GM21528 (cell line): Measurements from ENCODE around the gene TSN.
"Not testable (repeated sequence)": the region's sequence is repeated elsewhere in the genome, so short reads cannot be mapped to it uniquely, and the experiment has no call there.

Experiments used
- ATAC-seq: cut with Tn5 transposase; IDR thresholded peaks from one replicate; pipeline ENCODE4 v1.9.1; 2021; ENCODE audit warnings: mild to moderate bottlenecking, moderate library complexity; ENCODE audit not compliant: unreplicated experiment, low FRiP score

TSN gene

DNA sequence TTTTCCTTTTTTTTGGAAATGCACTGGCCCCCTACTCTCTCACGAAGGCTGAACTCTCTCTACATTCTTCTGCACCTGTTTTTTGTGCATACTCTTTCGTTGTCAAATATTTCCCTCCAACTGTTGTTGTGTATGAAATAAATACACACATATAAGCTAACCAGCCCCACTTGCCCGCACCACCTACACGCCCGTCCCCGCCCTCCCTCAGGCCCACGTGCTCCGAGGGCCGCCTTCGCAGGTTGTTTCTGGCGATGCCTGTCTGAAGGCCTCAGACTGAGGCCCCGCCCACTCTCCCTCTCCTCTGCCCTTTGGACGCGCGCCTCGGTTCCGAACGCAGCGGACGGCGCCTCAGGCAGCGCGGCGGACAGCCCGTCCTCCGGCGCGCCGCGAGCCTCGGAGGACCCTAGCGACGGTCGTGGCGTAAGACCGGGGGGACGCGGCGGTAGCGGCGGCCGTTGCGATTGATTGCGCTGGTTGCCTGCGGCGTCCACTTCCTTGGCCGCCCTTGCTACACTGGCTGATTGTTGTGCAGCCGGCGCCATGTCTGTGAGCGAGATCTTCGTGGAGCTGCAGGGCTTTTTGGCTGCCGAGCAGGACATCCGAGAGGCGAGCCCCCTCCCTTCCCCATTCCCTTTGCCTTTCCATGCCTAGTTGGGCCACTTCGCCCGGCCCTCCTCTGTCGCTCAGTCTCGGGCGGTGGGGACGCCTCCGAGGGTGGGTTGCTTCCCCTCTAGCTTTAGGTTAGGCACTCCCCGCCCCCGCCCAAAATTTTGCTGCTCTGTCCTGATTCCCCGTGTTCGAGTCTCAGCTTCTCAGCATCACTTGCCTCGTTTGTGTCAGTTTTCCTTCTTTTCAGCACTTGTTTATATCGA lies at the start of gene TSN:
TSN (plus strand) TSS at position 415 of the 875 bp plus-strand sequence; CDS start at position 544, 129 bp downstream.
- peak; percentile 99 for ATAC-seq

DNA sequence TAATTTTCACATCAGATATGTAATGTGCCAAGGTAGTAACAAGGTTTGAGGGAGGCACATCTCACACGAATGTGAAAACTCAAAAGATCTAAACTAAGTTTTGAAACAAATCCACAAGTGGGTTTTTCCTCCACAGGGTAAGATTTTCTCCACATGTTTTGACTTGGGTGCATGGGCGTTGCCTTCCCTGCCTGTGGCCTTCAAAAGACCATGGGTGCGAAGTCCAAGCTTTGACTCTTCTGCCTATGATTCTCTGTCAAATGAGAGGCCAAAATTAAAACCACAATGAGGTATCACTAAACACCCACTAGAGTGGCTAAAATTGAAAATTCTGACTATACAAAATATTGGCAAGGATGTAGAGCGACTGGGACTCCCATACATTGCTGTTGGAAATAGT lies 49.5 kb upstream of the TSN start:
- ATAC-seq, result no peak

DNA sequence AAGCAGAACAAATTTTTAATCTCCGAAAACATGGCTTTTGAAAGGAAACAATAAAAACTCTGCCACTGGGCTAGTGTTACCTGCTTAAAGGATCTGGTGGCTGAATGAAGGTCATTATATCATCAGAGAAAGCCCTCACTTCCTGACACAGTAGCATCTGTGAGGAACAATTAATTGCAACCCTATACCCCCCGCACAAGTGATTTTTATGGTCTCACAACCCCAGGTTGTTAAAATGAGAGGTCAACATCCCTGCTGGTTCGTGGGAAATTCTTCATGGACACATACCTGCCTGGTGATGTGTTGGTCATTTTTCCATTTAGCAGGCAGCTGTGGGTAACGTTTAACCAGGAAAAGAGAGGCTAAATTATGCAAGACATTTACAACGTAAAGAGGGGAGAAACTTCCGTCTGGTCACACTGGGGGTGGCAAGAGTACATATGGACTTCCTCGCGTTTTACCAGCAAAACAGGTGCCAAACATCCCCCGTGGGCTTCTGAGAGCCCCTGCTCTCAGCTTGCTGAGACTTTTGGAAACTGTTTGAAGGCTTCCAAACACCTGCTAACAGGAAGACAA lies 48.0 kb upstream of the TSN start:
- ATAC-seq, result no peak

DNA sequence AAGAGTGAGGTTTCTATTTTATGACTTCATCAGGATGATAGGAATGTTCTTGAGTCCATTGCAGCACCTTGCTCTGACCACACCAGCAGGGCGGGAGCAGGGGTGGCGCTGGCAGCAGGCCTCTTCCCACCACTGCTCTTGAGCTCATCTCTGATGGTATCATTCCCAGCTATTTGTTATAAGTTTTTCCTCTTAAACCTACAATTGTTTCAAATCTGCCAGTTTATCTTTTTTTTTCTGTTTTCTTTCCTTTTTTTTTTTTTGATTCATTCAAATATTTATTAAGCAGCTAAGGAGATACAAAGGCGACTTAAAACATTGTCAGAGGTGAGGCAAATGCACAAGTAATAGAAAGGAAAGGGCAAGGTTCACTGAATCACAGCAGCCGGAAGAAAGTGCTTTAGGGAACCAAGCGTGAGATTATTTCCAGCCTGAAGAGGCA lies 47.5 kb upstream of the TSN start:
- no peak for ATAC-seq

DNA sequence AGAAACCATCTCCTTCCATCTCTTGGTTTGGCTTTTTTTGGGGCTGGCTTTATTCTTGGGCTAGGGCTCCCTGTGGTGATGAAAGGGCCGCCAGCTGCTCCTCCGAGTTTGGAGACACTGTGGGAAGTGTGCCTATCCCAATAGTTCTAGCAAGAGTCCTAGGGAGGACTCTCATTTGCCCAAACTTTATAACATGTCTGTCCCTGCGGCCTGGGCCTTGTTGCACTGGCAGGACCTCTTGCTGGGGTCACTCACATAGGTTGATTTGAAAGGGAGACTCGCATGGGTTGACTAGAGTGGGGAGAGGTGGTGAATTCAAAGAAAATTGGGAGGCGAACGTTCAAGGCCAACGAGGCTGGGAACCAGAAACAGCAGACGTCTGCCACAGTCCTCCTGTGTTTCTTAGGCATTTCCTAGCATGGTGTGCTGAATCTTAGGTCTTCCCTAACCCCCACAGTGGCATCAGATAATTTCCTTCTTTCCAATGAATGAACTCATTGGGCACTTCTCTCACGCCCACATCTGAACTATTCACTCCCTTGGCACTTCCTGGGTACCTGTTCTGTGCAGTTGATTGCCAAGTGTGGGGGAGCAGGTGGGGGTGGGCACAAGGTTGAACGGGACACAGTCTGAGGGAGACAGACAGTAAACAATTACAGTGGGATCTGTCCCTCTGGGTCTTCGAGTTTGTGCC lies 45.5 kb upstream of the TSN start:
- no peak for ATAC-seq

DNA sequence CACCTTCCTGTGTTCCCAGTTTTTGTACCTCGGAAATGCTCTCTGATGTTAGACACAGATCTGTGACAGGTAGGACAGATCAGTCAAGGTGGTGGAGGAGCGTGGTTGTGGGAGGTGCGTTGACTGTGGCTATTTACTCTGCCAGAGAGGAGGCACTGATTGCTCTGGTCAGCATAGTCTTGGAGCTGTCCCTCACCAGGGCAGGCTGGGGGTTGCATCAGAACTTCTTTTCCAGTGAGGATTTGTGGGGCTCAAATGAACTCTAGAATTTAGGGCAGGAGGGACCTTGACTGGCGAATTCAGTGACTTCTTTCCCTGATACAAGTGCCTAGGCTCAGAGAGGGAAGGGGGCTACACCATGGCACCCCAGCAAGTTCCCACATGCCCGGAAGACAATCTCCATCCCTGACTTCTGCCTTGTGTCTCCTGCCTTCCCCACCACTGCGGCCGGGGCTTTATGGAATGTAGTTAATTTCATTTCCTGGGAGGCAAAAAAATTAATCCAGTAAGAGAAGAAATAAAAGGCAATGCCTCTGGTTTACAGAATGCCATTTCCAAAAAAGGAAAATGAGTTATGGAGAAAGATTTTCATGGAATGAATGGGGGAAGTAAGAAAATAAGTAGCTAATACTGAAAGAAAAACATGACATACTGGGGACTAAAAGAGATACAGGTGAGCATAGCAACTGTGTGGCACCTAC lies 44.8 kb upstream of the TSN start:
- no peak for ATAC-seq

DNA sequence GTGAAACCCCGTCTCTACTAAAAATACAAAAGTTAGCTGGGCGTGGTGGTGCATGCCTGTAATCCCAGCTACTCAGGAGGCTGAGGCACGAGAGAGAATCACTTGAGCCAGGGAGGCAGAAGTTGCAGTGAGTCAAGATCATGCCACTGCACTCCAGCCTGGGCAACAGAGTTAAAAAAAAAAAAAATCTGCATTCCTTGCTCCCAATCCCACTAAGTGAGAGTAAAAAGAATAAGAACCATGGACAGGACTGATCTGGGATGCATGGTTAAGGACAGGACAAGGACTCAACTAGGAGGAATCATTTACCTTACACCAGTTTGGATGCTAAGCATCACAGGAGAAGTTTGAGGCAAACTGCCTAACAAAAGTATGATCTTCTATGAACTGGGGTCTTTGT lies 44.0 kb upstream of the TSN start:
- ATAC-seq, result not testable (repeated sequence)

DNA sequence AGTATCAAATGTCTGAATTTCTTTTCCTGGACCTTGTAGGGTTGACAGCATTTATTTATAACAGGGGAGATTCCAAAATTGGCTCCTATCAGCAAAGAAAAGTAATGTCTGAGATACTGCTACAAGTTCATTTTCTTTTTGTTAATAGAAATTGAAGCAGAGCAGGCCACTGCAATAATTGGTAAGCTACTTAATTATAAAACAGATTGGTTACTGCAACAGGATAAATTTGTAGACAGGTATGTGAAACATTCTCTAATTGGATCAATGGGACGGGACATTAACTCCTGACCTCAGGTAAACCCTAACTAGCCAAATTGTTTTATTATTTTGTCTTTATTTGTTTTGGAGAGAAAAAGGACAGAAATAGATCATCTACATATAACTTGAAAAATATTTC lies 39.3 kb upstream of the TSN start:
- ATAC-seq, result no peak

DNA sequence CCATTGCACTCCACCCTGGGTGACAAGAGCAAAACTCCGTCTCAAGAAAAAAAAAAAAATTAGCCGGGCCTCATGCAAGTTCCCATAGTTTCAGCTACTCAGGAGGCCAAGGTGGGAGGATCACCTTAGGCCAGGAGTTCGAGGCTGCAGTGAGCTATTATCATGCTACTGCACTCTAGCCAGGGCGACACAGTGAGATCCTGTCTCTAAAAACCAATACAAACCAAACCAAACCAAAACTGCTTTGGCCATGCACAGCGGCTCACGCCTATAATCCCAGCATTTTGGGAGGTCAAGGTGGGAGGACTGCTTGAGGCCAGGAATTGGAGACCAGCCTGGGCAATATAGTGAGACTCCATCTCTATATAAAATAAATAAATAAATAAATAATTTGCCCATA lies 37.9 kb upstream of the TSN start:
- ATAC-seq, result no peak

DNA sequence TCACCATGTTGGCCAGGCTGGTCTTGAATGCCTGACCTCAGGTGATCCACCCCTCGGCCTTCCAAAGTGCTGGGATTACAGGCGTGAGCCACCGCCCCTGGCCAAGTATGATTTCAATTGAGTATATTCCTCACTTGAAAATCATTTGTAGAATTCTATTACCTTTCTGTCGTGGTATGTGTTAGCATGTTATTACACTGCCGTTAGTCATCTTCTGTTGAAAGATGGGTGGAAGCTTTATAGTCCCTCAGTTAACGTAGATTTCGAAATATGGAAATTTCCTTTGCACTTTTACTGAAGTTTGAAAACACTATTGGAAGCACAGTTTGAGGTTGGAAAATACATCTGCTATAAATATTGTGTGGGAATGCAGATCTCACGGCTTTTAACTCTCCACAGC lies 33.5 kb upstream of the TSN start:
- ATAC-seq, result no peak

DNA sequence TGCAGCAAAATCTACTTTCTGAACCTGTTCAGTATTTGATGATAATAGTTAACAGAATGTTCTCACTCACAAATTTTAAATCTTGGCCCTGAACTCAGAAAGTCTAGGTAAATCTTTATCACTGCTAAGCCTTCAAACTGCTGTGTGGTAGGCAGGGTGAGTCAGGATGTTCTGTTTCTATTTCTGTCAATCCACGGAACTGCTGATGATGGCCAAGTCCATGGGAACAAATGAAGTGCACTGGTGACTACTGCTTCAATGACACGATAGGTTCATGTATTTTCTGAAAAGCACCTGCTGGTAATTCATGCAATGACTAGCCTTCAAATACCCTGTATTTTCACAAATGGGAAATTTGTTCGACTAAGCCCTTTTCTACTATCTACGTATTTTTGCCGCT lies 33.0 kb upstream of the TSN start:
- no peak for ATAC-seq

DNA sequence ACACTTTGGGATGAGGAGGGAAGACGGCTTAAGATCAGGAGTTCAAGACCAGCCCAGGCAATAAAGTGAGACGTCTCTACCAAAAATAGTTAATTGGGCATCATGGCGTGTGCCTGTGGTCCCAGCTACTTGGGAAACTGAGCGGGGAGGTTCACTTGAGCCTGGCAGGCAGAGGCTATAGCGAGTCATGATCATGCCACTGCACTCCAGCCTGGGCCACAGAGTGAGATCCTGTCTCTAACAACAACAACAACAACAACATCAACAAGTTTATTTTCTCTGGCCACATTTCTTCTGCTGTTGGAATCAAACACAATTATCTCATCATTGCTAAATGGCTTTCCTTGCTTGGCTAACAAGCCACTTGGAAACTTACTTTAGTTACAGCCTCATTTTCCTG lies 32.1 kb upstream of the TSN start:
- no peak for ATAC-seq

DNA sequence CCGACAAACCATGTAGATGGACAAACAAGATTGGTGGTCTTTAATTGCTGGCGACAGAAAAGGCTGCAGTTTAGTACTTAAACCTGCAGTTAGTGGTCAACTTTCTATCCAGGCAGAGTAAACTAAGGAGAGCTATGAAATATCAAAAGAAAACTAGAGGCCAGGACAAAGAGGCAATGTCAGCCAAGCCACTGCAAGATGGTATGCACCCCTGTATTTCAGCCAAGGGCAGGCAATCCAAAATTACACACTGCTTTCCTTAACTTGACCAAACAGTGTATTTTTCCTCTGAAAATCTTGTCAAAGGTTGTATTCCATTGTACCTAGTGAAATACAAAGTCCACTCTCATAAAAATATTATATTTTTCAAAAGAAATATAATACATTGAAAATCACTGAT lies 28.1 kb upstream of the TSN start:
- no peak for ATAC-seq

DNA sequence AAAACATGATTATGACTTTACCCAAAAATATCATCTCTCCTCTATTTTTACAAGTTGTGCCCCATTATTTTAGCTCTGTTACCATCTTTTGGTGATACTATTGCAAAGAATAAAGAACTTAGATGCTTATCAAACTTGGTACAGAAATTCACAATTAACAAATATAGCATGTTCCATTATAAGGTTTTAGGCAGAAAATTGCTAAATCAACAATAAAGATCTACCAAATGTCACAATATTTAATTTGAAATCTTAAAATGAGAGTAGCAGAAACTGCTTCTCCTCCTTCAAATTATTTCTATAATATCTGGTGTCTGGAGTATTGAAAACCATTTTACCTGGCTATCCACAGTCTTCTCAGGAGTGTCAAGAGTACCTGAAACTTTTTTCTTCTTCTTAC lies 27.5 kb upstream of the TSN start:
- no peak for ATAC-seq

DNA sequence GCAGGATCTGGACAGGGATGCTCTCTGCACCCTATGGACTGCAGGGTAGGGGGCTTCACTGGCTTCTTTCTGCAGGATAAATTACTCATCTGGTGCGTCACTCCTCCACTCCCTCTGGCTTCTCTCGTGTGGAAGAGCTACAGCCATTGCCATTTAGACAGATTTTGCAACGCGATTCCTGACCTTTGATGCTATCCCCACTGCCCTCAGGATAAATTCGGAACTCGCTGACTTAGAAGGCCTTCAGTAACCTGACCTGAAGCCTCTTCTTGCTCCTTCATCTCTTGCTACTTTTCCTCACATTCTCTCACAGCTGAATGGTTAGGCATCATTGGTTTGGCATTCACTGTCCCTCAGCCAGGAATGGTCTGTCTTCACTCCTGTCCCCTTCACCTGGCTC lies 24.1 kb upstream of the TSN start:
- no peak for ATAC-seq

DNA sequence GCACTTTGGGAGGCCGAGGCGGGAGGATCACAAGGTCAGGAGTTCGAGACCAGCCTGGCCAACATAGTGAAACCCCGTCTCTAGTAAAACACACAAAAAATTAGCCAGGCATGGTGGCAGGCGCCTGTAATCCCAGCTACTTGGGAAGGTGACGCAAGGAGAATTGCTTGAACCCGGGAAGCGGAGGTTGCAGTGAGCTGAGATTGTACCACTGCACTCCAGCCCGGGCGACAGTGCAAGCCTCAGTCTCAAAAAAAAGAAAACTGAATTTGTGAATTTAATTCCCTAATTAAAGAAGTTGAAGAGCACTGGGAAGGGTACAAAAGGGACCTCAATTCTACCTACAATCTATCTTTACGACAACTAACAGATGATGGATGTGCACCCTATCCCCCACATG lies 20.9 kb upstream of the TSN start:
- not testable (repeated sequence) for ATAC-seq

DNA sequence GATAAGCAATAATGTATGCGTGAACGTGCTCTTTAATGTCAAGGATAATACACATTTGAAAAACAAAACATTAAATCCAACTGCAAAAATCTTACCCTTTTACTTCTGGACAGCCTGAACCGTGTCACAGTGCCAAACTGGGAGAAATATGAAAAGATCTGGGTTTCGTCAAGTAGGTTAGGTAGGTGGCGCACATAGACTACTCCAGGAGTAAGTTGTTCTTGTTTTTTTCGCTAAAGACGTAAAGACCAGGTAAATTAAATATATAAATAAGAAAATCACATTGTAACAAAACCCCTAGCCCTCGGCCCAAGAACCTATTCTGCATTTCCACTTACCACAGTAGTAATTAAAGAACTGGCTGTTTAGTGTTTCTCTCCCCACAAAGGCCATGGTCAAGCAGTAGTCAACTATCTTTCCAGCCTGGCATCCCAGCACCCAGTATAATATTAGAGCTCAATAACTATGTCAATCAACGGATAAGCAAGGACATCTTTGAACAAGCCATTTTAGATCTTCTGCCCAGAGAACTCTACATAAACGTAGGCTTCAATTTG lies 19.9 kb upstream of the TSN start:
- ATAC-seq, result no peak

DNA sequence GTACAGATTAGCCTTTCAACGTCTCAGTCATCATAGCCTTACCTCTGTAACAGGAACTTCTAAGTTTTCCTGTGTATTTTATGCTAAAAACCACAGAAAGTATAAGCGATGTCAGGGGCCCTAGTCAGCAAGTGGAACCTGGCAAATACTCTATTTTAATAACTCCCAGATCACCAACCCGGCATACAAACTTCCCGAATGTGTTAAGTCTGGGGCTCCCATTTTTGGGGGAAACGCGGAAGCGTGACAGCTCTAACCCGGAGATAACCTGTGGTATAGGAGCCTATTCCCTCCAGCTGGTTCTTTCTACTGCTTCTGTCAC lies 19.4 kb upstream of the TSN start:
- ATAC-seq, result no peak

DNA sequence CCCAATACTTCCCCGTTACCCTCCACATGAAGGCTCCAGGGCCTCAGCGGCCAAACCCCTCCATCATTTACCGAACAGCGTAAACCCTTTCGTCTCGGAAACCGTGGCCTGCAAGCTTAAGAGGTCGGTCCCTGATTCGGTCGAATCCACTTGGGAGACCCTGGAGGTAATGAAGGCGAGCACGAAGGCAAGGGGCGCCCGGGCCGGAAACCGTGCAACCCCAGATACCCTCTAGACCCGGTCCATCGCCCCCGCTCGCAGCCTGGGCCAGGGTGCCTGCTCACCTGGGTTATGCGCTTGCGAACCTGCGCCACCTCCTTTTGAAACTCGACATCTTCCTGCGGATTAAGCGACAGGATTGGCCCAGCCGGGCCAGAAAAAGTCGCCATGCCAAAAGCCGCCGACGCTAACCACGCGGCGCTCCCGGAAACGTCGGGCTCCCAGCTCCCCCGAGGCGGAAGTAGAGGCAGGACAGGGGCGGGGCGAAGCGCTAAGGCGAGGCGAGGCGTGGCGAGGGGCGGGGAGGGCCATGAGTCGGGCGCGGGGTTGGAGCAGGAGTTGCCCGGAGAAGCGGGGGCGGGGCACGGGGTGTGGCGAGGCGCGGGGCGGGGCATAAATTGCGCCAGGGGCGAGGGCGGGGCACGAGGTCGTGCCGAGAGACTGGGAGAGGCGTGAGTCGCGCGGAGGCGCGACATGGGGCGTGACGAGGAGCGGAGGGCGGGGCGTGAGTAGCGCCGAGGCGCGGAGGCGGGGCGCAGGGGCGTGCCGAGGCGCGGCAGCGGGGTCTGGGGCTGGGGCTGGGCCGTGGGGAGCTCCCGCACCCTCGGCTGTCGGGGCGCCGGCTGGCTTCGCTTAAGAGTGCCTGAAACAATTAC lies 18.8 kb upstream of the TSN start, which contains the start of gene NIFK:
NIFK (minus strand) TSS at position 414 of the 875 bp plus-strand sequence; CDS start at position 389, 25 bp downstream.
- ATAC-seq, result peak; percentile 92

DNA sequence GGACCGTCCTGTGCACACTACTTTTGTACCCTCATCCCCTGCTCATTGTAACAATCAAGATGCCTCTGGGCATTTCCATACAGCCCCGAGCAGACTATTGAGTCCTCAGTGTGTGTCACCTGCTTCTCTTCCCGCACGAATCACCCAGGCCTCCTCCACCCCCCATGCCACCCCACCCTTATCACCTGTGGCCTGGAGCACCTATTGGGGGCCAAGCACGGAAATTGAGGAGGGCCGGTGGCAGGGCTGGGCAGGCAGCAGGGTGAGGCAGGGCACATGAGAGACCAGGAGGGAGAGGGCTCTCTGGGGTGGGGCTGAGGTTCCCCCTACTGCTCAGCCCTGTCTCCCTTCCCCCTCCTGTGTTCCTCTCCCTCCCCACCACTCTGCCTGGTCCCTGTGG lies 14.5 kb upstream of the TSN start:
- no peak for ATAC-seq
